Gastroesophageal sphincter (tissue), 4 donors: ENCODE measurements around the gene ZNF496. TPM values are rescaled to one million over a fixed set of nuclear protein-coding genes. Genes with fewer than 3 reads are reported as not detected.
A peak's percentile ranks its signal among the peaks of the same experiment; 100 is the strongest.

Experiments
- ATAC-seq: fragments of 150-250 bp; one replicate; pipeline ENCODE4 v1.9.1; 2016; ENCODE audit warnings: mild to moderate bottlenecking, moderate library complexity
- H3K27ac ChIP-seq, 4 donors: fragments of 200-600 bp; sonication (generic) in 3 of 4; 1 replicate in 3 of 4; 2 replicates in 1 of 4; pipeline ENCODE4 v1.5.1; 2016 to 2019
- H3K27me3 ChIP-seq: fragments of 200-600 bp; sonication (generic); one replicate; pipeline ENCODE4 v1.5.1; 2019
- H3K36me3 ChIP-seq, 2 donors: fragments of 200-600 bp; sonication (generic); one replicate each; pipeline ENCODE4 v1.5.1; 2019; ENCODE audit warnings: control low read depth in 1 of 2
- H3K4me1 ChIP-seq, 3 donors: fragments of 200-600 bp; sonication (generic); 1 replicate in 2 of 3; 2 replicates in 1 of 3; pipeline ENCODE4 v1.5.1; 2016 to 2019; ENCODE audit warnings: control low read depth in 2 of 3
- H3K4me3 ChIP-seq, 2 donors: fragments of 200-600 bp; sonication (generic); one replicate each; pipeline ENCODE4 v1.5.1; 2019; ENCODE audit warnings: mild to moderate bottlenecking in 1 of 2, moderate library complexity in 1 of 2
- H3K9me3 ChIP-seq, 3 donors: fragments of 200-600 bp; sonication (generic); one replicate each; pipeline ENCODE4 v1.5.1; 2017 to 2019; ENCODE audit warnings: control low read depth in 2 of 3
- EP300 ChIP-seq: sonication (generic); formaldehyde crosslinking; IDR thresholded peaks from one replicate; pipeline ENCODE4 v1.6.1; 2017; ENCODE audit warnings: antibody characterized with exemption, mild to moderate bottlenecking
- POLR2A ChIP-seq, 2 donors: fragments of 450-650 bp; IDR thresholded peaks; one replicate each; pipeline ENCODE4 v1.6.1; 2017; ENCODE audit warnings: antibody characterized with exemption in 2 of 2, mild to moderate bottlenecking in 2 of 2, moderate library complexity in 1 of 2
- POLR2AphosphoS5 ChIP-seq: sonication (generic); formaldehyde crosslinking; IDR thresholded peaks from one replicate; pipeline ENCODE4 v1.6.1; 2017; ENCODE audit warnings: antibody characterized with exemption
- WGBS, 2 donors: methylation state at CpG; one replicate each; pipeline ENCODE4 v1.1.5; 2018; ENCODE audit warnings: low coverage in 1 of 2; 5-methylcytosine and 5-hydroxymethylcytosine counted together
- total RNA-seq, 4 donors: library from RNA; depleted of rRNA; stranded (reverse); fragments of >200 nt; gene quantifications; one replicate each; pipeline ENCODE4 v1.1.0, GENCODE V29; 2016
- TF ChIP-seq, protein P1 (sequence below), 4 experiments: fragments of 200-600 bp in 2 of 4; fragments of 450-650 bp in 2 of 4; sonication (generic) in 1 of 4; IDR thresholded peaks; one replicate each; pipeline ENCODE4 v1.5.1; 2017 to 2019; ENCODE audit warnings: antibody characterized with exemption in 4 of 4, mild to moderate bottlenecking in 2 of 4, moderate library complexity in 2 of 4

ZNF496 gene
- total RNA-seq, 4 donors from 2014 or later: 27.2 to 44.8 (median 40.6) TPM

DNA sequence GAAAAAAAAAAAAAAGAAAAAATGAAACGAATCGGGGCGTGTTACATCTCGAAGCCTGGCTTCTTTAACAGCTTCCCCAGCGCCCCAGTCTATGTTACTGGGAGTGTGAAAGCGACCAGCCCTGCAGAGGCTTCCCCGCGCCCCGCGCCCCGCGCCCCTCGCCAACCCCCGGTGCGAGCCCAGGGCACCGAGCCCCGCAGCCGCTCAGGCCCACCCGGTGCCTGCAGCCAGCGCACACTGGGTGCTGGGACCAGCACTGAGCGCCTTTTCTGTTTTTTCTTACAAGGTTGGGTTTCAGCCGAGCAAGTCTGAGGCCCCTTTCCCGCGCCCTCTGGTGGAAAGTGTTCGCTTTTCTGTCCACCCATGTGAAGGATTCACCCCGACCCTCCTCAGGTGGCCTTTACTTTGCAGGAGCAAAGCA lies 42.1 kb upstream of the ZNF496 start:
- TF ChIP-seq, protein P1, sequence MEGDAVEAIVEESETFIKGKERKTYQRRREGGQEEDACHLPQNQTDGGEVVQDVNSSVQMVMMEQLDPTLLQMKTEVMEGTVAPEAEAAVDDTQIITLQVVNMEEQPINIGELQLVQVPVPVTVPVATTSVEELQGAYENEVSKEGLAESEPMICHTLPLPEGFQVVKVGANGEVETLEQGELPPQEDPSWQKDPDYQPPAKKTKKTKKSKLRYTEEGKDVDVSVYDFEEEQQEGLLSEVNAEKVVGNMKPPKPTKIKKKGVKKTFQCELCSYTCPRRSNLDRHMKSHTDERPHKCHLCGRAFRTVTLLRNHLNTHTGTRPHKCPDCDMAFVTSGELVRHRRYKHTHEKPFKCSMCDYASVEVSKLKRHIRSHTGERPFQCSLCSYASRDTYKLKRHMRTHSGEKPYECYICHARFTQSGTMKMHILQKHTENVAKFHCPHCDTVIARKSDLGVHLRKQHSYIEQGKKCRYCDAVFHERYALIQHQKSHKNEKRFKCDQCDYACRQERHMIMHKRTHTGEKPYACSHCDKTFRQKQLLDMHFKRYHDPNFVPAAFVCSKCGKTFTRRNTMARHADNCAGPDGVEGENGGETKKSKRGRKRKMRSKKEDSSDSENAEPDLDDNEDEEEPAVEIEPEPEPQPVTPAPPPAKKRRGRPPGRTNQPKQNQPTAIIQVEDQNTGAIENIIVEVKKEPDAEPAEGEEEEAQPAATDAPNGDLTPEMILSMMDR (IDR thresholded peaks at IDR 0.05): peak in 2 of 4 experiments; percentile 45 to 62
- TF ChIP-seq POLR2AphosphoS5: no peak
- Histone ChIP-seq H3K4me3 (peak overlapping the region in 1 of 2 donors; percentile 49), H3K4me1 (peaks cover 0 to 14% (median 0%) of the 10 kb centered on the region in 3 donors), H3K9me3 (no peaks in the 10 kb centered on the region), H3K36me3 (no peaks in the 10 kb centered on the region), H3K27ac (no peak overlapping the region), H3K27me3 (peaks cover 54% of the 10 kb centered on the region)
- WGBS, 2 donors: 12 to 44% methylated on average over 11 to 26 of the region's 26 CpGs
- peak; percentile 61 for ATAC-seq

DNA sequence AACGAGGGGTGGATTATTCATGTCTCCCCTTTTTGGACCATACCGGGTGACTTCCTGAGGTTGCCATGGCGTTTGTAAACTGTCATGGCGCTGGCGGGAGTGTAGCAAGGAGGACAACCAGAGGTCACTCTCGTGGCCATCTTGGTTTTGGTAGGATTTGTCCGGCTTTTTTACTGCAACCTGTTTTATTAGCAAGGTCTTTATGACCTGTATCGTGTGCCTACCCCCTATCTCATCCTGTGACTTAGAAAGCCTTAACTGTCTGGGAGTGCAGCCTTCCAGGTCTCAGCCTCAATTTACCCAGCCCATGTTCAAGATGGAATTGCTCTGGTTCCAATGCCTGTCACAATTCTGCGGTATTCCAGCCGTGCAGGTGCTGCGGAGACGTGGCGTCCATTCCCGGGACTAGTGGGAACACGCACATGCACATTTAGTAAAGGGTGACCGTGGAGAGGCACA lies 40.2 kb upstream of the ZNF496 start:
- WGBS, 2 donors: 83 to 87% methylated on average over 7 to 15 of the region's 16 CpGs
- H3K27me3 ChIP-seq: peaks cover 68% of the 10 kb centered on the region

DNA sequence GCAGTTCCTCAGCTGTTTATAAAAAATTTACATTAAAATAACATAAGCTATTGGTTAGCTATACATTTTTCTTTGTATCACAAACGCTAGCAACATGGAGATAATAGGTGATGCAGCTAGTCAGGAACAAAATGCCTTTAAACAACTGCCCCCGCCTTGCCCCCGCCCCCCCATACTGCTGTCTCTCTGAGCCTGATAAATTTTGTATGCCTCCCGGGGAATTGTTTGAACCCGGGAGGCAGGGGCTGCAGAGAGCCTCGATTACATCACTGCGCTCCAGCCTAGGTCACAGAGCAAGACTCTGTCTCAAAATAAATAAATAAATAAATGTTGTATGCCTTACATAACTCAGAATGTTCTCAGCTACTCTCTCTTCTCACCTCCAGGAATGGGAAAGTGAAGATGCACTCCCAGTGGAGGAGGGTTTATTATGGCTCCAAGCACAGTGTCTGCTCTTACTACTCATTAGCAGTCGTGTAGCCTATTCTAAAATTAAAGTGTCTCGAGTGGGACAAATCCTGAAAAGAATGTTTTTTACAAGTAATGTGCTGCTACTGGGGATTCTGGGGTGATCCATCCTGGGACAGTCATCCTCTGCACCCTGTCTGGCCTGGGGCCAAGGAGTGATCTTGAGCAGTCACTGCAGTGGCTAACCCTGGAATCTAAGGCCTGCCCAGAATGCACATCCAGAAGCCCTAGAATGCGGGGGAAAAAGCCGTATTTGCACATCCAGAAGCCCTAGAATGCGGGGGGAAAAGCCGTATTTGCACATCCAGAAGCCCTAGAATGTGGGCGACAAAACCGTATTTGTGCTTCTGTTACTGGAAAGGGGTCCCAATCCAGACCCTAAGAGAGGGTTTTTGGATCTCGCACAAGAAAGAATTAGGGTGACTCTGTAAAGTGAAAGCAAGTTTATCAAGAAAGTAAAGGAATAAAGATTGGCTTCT lies 39.4 kb upstream of the ZNF496 start:
- Histone ChIP-seq H3K4me1 (peaks cover 0 to 14% (median 0%) of the 10 kb centered on the region in 3 donors), H3K27ac (no peak overlapping the region), H3K4me3 (no peak overlapping the region), H3K36me3 (no peaks in the 10 kb centered on the region), H3K27me3 (peaks cover 73% of the 10 kb centered on the region), H3K9me3 (no peaks in the 10 kb centered on the region)
- no peak for TF ChIP-seq POLR2A (IDR thresholded peaks at IDR 0.05)
- no peak for TF ChIP-seq EP300
- TF ChIP-seq, protein P1 (IDR thresholded peaks at IDR 0.05): no peak
- no peak for TF ChIP-seq POLR2AphosphoS5
- WGBS, 2 donors: 43 to 53% methylated on average over 4 to 14 of the region's 16 CpGs
- no peak for ATAC-seq

More for the DNA sequence above, 40.2 kb upstream of the ZNF496 start:
- Histone ChIP-seq H3K4me1 (peaks cover 0 to 14% (median 0%) of the 10 kb centered on the region in 3 donors), H3K27ac (no peak overlapping the region), H3K36me3 (no peaks in the 10 kb centered on the region), H3K9me3 (no peaks in the 10 kb centered on the region), H3K4me3 (no peak overlapping the region)
- TF ChIP-seq, protein P1 (IDR thresholded peaks at IDR 0.05): no peak
- TF ChIP-seq POLR2A (IDR thresholded peaks at IDR 0.05): no peak
- no peak for TF ChIP-seq POLR2AphosphoS5
- no peak for TF ChIP-seq EP300
- ATAC-seq: no peak

DNA sequence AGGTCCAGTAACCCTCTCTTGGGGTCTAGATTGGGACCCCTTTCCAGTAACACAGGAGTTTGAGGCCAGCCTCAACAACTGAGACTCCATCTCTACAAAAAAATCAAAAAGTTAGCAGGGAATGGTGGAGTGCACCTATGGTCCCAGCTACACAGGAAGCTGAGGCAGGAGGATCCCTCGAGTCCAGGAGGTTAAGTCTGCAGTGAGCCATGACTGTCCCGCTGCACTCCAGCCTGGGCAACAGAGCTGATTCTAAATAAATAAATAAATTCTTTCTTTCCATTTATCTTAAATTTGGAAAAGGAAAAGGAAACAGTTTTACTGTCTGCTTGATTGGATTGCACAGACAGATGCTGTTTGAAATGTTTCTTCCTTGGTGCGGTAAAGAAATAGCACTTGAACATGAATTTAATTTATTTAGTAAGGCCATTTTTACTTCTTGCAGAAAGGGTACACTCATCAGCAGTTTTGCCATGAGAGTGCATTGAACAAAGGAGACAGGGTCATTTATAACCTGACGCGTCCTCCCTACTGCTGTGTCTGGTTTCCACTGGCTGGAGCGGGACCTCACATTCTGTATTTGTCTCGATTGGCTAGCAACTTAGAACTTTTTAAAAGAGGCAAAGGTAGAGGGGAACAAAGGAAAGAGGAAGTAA lies 37.0 kb upstream of the ZNF496 start:
- 42 to 69% methylated on average over 6 to 7 of the region's 7 CpGs for WGBS, 2 donors
- H3K9me3 ChIP-seq: no peaks in the 10 kb centered on the region

More for the DNA sequence above, 37.0 kb upstream of the ZNF496 start:
- peaks cover 0 to 9% (median 0%) of the 10 kb centered on the region in 3 donors for H3K4me1 ChIP-seq
- no peak overlapping the region for H3K4me3 ChIP-seq
- ATAC-seq: no peak
- H3K36me3 ChIP-seq: no peaks in the 10 kb centered on the region
- no peak overlapping the region for H3K27ac ChIP-seq
- H3K27me3 ChIP-seq: peaks cover 79% of the 10 kb centered on the region
- TF ChIP-seq EP300 (no peak), POLR2AphosphoS5 (no peak), POLR2A (IDR thresholded peaks at IDR 0.05) (no peak)
- TF ChIP-seq, protein P1 (IDR thresholded peaks at IDR 0.05): no peak
